ENCODE measurements around the gene TSPAN12.

The TSPAN12 gene

GRCh38 chr7:120841608-120842007 lies 16.3 kb downstream of the TSPAN12 start:
- DNase-seq: no peak

DNA sequence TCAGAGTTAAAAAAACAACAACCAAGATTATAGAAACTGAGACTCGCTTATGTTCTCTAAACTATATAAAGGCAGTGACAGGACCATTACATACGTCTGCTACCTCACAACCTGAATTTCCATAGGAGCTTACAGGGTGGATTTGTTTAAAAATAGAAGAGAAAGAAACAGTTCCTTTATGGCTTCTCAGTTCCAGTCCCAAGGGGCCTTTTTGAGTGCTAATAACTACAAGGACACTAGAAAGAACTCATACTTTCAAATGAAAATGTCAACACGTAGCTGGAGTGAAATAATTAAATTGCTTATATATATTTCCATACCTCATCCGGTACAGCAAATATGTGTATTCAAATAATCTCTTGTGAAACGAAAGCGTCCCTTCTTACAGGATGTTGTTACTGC lies 19.7 kb downstream of the TSPAN12 start:
- no peak for DNase-seq

- no peak for DNase-seq
These were observed 20.3 kb downstream of the TSPAN12 start for GRCh38 chr7:120837599-120837998.

GRCh38 chr7:120836556-120837115 lies 21.3 kb downstream of the TSPAN12 start:
- DNase-seq: no peak

DNA sequence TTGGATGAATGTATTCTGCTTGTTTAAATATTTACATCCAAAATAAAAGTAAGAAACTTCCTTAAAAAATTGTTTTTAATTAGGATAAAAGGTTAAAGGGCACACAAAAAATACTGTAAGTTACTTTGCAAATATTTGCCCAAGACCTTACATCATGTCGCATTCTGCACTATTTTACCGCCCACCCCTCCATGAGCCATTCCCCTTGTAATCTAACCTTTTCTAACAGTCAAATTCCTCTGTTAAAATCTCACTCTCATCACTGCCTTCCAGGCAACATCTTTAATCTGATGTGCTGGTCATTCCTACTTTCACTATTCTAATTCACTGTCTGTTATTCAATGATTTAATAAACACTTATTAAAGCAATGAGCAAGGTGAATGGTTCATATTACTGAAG lies 23.2 kb downstream of the TSPAN12 start:
- no peak for DNase-seq

DNA sequence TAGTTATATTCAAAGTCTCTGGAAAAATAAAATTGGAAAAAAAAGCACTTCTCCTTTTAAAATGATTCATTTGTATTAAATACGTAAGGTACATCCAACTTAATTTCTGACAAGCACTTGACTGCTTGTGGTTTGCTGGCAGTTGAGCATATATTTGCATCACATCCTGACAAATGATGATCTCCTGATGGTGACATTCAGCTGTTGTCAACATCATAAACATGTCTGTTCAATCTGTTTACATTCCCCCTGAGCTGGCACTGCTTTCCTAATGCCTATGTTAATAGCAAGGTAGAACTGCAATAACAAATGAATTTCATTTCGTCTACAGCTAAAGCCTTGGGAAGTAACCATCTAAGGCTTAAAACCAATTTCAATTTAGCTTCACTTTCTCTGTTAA lies 24.4 kb downstream of the TSPAN12 start:
- no peak for DNase-seq

DNA sequence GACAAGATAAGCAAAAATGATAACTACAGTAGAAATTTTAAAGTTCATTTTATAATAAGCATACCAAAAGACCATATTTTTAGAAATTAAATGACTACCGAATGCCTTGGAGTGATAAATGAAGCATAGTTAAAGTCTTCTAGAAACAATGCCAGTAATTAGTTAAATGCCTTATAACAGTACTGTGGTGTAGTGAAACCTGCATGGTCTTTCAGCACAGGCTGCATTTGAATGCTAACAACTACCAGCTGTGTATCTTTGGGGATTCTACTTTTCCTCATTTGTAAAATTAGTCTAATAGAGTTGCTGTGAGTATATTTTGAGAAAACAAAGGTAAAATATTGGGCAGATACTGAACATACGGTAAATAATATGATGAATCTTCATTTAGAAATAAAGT lies 25.1 kb downstream of the TSPAN12 start:
- no peak for DNase-seq

DNA sequence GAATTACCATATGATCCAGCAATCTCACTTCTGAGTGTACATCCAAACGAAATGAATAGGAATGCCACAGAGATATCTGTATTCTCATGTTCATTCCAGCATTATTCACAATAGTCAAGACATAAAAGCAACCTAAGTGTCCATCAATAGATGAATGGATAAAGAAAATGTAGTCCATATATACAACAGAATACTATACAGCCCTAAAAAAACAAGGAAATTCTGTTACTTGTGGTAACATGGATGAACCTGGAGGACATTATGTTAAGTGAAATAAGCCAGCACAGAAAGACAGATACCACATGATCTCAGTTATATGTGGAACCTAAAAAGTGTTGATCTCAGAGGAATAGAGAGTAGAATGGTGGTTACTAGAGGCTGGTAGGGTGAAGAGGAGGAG lies 26.7 kb downstream of the TSPAN12 start:
- no peak for DNase-seq

DNA sequence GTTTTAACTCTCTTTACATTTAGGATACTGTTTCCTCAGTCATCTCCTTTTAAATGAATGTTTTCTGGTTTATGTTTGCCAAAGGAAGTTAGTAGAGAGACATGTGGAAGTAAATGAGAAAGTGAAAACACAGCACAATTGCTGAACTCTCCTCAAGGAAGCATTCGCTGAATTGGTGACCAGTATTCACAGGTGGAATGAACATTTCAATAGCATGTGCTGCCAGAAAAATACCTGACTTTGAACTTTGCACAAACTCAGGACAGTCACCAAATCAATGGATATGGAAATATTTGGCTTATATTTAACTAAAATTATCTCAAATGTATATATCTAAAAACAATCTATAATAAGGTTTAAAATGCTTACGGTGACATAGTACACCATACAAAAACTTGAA lies 28.5 kb downstream of the TSPAN12 start:
- DNase-seq: no peak

- DNase-seq: no peak
These were observed 29.4 kb downstream of the TSPAN12 start for GRCh38 chr7:120828528-120828927.

- DNase-seq: no peak
These were observed 30.4 kb downstream of the TSPAN12 start for GRCh38 chr7:120827371-120828118.

DNA sequence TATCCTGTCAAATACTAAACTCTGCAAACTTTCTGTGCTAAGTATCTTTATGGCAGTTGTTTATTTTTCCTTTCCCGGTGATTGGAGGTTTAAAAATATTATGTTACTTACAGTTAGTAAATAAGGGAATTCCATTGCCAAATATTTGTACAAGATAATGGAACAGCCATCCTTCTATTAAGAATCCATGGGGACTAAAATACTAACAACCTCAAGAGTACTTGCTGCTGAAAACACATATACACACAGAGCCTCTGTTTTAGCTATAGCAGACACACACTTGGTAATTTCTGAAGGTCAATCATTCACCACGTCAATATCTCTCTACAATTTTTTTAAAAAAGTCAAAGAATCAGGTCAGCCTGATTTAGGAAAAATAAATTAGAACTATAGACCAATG lies 32.4 kb downstream of the TSPAN12 start:
- DNase-seq: no peak

GRCh38 chr7:120825152-120825551 lies 32.8 kb downstream of the TSPAN12 start:
- no peak for DNase-seq

- no peak for DNase-seq
These were observed 38.1 kb downstream of the TSPAN12 start for GRCh38 chr7:120819861-120820260.

DNA sequence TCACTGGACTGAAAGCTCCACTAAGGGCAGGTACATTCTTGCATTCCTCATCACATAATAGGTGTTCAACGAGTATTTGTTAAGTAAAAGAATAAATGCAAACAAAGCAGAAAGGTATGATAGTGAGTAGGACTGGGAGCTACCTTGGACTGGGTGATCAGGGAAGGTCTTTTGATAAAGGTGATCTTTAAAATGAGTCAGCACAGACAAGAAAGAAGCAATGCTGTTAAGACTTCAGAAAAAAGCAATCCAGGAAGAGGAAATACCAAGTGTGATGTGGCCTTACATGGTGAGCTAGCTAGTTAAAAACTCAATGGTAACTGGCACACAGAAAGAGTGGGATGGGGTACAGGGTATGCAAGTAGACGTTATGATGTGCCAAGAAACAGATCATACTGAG lies 40.1 kb downstream of the TSPAN12 start:
- DNase-seq: no peak

DNA sequence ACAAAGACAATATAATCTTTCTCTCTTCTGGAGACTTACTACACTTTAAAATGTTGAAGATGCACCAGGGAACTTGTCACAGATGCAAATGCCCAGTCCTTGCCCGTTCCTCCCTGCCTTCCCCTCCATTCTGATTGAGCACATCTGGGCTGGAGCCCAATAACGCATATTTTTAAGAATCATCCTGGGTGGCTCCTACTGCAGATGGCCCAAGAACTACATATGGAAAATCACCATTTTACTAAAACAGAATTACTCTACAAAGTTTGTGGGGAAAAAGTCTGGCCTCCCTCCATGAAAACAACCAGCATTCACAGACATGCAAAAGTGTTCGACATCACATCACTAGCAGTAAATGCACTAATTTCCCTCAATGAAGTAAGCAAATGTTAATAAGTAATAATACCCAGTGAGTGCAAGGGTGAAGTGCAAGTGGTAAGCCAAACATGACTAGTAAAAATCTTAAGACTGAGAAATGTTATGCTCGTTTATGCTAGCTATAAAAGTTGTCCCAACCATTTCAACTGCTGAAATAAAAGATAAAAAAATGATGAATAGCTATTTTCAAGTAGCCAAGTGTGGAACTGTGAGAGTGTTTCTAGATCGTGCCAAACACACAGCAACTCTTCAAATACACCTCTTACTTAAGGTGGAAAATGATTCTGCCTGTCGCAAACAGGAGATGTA lies 43.5 kb downstream of the TSPAN12 start:
- DNase-seq: no peak

DNA sequence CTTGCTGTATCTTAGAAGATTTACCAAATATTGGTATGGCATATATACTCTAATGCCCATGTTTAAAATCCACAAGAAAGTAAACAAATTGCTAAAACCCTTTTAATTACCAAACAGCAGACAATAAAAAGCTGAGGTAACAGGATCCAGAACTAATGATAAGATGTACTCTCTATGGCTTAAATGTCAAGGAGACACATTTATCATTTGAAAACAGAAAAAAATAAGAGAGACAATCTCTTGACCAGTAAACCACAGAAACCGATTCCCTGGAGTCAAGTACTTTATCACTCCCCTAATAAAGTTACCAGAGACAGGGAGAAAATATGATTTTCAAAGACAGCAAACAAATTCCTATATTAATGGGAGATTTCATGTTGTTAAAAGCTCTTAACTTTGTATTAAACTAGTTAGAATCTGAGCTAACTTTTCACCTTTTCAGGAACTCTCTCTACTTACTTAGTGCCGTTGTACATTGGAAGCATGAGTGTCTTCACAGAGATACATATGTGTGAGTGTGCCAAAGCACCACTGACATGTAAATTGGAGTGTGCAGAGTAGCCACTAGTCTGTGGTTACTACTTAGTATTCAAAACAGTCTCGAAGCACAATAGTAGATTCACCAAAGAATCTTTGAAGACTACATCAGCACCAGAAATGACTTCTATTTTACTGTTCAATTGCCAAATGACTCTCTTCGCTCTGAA lies 44.2 kb downstream of the TSPAN12 start:
- no peak for DNase-seq

DNA sequence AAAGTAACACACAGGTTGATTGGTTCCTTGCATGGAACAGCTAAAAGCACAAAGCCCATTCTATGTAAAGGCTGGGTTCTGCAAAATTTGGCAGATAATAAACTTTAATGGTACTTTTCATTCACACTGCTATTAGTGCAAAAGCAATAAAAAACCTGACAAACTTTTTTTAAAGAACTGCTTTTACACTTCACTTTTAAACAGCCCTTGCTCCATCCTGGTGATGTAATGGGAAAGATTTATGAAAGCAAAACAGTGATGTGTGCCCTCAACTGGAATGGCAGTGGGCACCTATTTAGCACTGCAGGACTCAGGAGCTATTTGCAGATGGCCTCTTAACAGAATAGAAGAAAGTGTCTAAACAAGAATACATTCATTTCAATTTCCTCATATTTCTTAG lies 44.9 kb downstream of the TSPAN12 start:
- no peak for DNase-seq

- DNase-seq: no peak
These were observed 48.7 kb downstream of the TSPAN12 start for GRCh38 chr7:120809260-120809659.

GRCh38 chr7:120807390-120807789 lies 50.6 kb downstream of the TSPAN12 start:
- DNase-seq: no peak

DNA sequence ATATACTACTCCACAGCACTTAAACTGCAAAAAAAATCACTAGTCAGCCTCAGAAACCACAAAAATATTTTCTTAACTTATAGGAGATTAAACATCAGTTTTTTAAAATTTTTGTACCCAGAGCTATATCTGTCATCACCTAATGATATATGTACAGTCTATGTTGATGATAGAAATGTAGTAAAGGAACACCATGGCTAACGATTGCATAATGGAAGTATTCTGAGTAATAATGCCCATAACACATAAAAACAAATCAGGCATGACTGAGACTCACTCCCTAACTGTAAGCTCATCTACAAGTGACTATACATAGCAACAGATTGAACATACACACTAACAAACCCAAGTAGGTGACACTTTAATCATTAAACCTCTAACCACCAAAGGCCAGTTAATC lies 51.3 kb downstream of the TSPAN12 start:
- no peak for DNase-seq

DNA sequence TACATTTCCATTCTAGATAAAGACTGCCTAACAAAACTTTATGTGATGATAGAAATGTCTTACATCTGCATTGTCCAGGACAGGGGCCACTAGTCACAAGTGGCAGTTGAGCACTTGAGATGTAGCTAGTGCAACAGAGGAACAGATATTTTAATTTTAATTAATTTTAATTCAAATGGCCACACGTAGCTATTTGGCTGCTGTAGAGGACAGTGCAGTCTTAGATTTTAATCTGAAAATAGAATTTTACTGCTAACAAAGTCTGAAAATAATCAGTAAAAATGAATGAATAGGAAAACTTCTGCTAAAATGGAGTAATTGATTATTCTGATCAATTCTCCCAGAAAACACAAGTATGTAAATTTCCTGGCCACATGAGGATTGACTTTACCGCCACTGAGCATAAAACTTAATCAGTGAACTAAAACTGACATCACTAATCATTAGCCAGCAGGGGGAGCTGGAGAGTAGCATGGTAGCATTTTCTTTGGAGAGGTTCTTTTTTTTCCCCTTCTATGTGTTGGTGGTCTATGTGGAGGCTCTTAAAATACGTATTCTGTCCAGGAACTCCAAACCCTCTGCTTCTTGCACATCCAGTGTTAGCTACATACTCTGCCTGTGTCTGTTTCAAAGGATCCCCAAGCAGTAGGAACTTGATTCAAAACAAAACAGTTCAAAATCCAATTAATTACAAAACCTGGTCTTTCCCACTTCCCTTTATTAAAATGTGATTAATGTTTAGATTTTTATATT lies 52.1 kb downstream of the TSPAN12 start:
- peak; percentile 17 for DNase-seq

GRCh38 chr7:120802751-120803150 lies 55.2 kb downstream of the TSPAN12 start:
- no peak for DNase-seq
